Astrocyte (in vitro differentiated cells and primary cell): Measurements from ENCODE around the gene TLK2.

Experiments used
- EZH2 ChIP-seq: IDR thresholded peaks from 2 replicates; pipeline ENCODE4 v1.6.1; 2012; ENCODE audit warnings: mild to moderate bottlenecking, low read length, inconsistent platforms; ENCODE audit not compliant: insufficient read depth
- TF ChIP-seq, protein P1 (sequence below): IDR thresholded peaks from 2 replicates; pipeline ENCODE4 v1.5.1; 2011; ENCODE audit warnings: low read depth, mild to moderate bottlenecking, inconsistent platforms, low read length, moderate library complexity; ENCODE audit not compliant: insufficient read depth

DNA sequence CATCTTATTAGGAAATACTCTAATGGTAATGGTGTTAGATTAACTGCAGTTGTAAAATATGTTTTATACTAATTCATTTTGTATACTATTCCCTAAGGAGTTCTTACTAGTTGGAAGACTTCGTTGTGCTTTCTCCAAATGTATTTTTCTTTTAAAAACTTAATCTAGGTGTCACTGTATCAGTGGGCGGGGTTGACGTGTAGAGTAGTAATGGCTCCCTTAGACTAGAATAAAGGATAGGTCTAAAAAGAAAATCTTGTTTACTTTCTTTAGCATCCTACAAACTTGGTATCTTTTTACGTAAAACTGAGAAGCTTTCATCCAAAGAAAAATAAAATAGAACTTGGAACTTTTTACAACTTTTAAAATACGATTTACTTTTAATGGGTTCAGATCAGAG is 93.9 kb downstream of the TLK2 start:
- TF ChIP-seq, protein P1, sequence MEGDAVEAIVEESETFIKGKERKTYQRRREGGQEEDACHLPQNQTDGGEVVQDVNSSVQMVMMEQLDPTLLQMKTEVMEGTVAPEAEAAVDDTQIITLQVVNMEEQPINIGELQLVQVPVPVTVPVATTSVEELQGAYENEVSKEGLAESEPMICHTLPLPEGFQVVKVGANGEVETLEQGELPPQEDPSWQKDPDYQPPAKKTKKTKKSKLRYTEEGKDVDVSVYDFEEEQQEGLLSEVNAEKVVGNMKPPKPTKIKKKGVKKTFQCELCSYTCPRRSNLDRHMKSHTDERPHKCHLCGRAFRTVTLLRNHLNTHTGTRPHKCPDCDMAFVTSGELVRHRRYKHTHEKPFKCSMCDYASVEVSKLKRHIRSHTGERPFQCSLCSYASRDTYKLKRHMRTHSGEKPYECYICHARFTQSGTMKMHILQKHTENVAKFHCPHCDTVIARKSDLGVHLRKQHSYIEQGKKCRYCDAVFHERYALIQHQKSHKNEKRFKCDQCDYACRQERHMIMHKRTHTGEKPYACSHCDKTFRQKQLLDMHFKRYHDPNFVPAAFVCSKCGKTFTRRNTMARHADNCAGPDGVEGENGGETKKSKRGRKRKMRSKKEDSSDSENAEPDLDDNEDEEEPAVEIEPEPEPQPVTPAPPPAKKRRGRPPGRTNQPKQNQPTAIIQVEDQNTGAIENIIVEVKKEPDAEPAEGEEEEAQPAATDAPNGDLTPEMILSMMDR = no peak
- TF ChIP-seq EZH2 = no peak
